Progenitor cell of endocrine pancreas (in vitro differentiated cells): ENCODE measurements around the gene OVOL2. TPM values are rescaled to one million over a fixed set of nuclear protein-coding genes. Genes with fewer than 3 reads are reported as not detected.

ENCODE experiments used
- DNase-seq: peaks from one replicate; pipeline ENCODE4 v3.0.0; 2021; ENCODE audit warnings: low spot score; ENCODE audit not compliant: unreplicated experiment
- H3K27ac Mint-ChIP-seq: 2 replicates; pipeline ENCODE4 v1.8.0; 2021; ENCODE audit warnings: mild to moderate bottlenecking, moderate library complexity, mixed read lengths
- H3K27me3 Mint-ChIP-seq: 2 replicates; pipeline ENCODE4 v1.8.0; 2021; ENCODE audit warnings: mixed read lengths
- H3K36me3 Mint-ChIP-seq: 2 replicates; pipeline ENCODE4 v1.8.0; 2022; ENCODE audit warnings: mixed read lengths; ENCODE audit not compliant: insufficient read depth
- H3K4me1 Mint-ChIP-seq: 2 replicates; pipeline ENCODE4 v1.8.0; 2021; ENCODE audit warnings: low read depth, mixed read lengths
- H3K4me3 Mint-ChIP-seq: 2 replicates; pipeline ENCODE4 v1.8.0; 2021; ENCODE audit warnings: low read depth, mild to moderate bottlenecking, moderate library complexity, mixed read lengths
- H3K9me3 Mint-ChIP-seq: 2 replicates; pipeline ENCODE4 v1.8.0; 2021; ENCODE audit warnings: low read depth, mixed read lengths
- total RNA-seq: library from RNA; stranded (reverse); gene quantifications from 2 replicates; pipeline ENCODE4 v1.2.1, GENCODE V29; 2021
- TF ChIP-seq, protein P1 (sequence below): fragments of 200-600 bp; sonication (generic); IDR thresholded peaks from one replicate; pipeline ENCODE4 v1.5.0; 2021; ENCODE audit warnings: antibody characterized with exemption, mild to moderate bottlenecking; ENCODE audit not compliant: unreplicated experiment

The OVOL2 gene
- total RNA-seq, 1 donor from 2014 or later = 5.9 TPM

DNA sequence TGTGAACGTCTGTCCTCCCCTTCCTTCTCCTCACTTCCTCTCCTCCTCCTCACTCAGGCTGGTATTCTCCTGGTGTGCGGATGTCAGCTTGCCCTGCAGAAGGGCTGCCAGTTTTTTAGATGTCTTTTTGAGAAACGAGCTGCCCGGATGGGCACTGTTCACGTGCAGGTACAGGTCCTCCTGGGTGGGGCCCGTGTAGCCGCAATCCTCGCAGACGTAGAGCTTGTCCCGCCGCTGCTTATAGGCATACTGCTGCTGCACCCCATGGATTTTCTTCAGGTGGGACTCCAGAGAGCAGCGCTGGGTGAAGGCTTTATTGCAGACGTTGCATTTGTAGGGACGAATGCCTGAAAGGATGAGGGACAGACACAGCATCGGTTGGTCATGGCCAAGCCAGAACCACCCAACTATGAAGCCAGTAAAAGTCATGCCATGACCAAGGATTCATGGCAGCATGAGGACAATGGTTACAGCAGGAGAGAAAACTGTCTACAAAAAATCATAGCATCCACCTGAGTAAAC is 33.0 kb downstream of the OVOL2 start:
- Mint-ChIP-seq H3K27me3 (no peaks in the 10 kb centered on the region), H3K27ac (no peak overlapping the region), H3K36me3 (peaks cover 12% of the 10 kb centered on the region), H3K4me1 (no peaks in the 10 kb centered on the region), H3K4me3 (no peak overlapping the region), H3K9me3 (no peaks in the 10 kb centered on the region)
- no peak for DNase-seq
- TF ChIP-seq, protein P1, sequence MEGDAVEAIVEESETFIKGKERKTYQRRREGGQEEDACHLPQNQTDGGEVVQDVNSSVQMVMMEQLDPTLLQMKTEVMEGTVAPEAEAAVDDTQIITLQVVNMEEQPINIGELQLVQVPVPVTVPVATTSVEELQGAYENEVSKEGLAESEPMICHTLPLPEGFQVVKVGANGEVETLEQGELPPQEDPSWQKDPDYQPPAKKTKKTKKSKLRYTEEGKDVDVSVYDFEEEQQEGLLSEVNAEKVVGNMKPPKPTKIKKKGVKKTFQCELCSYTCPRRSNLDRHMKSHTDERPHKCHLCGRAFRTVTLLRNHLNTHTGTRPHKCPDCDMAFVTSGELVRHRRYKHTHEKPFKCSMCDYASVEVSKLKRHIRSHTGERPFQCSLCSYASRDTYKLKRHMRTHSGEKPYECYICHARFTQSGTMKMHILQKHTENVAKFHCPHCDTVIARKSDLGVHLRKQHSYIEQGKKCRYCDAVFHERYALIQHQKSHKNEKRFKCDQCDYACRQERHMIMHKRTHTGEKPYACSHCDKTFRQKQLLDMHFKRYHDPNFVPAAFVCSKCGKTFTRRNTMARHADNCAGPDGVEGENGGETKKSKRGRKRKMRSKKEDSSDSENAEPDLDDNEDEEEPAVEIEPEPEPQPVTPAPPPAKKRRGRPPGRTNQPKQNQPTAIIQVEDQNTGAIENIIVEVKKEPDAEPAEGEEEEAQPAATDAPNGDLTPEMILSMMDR = no peak

DNA sequence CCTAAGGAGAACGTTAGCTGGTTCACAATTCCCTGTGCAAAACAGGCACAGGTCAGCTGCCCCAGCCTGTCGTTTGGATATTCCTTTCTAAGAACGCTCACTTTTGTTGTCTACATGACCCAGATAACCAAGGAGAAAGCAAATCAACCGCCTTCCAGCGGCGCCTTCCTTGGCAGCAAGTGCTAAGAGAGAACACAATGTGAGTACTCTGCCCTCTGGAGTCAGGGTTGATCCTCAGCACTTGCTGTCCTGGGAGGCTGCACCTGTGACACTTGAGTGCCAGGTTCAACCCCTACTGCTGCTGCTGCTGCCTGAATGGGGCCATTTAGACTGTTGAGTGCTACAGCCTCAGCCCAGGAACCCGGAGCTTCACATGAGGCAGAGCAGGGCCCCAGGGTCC is 36.8 kb downstream of the OVOL2 start:
- no peak for DNase-seq
- TF ChIP-seq, protein P1 = no peak
- no peak overlapping the region for H3K27ac Mint-ChIP-seq
- no peak overlapping the region for H3K4me3 Mint-ChIP-seq
- H3K9me3 Mint-ChIP-seq = no peaks in the 10 kb centered on the region
- H3K36me3 Mint-ChIP-seq = peaks cover 10% of the 10 kb centered on the region
- no peaks in the 10 kb centered on the region for H3K4me1 Mint-ChIP-seq
- no peaks in the 10 kb centered on the region for H3K27me3 Mint-ChIP-seq

DNA sequence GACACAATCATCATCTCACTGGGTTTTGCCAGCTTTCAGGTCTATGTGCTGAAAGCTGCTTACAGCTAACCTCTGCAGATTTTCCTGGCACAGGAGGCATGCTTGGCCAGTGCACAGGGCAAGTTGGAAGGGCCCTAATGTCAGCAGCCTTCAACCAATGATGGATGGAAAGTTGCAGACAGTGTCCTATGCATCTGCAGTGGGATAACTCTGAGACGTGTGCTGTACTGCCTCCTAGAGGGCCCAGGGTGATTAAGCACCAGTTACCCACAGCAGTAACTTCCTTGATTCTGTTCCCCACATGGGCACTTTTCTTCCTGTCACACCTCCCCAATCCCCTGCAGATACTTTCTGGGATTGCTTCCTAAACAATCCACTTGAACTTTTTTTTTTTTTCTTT is 38.6 kb downstream of the OVOL2 start:
- no peak overlapping the region for H3K4me3 Mint-ChIP-seq
- DNase-seq = no peak
- no peak overlapping the region for H3K27ac Mint-ChIP-seq
- no peaks in the 10 kb centered on the region for H3K9me3 Mint-ChIP-seq
- peaks cover 8% of the 10 kb centered on the region for H3K36me3 Mint-ChIP-seq
- TF ChIP-seq, protein P1 = peak; percentile 48
- no peaks in the 10 kb centered on the region for H3K27me3 Mint-ChIP-seq
- no peaks in the 10 kb centered on the region for H3K4me1 Mint-ChIP-seq

DNA sequence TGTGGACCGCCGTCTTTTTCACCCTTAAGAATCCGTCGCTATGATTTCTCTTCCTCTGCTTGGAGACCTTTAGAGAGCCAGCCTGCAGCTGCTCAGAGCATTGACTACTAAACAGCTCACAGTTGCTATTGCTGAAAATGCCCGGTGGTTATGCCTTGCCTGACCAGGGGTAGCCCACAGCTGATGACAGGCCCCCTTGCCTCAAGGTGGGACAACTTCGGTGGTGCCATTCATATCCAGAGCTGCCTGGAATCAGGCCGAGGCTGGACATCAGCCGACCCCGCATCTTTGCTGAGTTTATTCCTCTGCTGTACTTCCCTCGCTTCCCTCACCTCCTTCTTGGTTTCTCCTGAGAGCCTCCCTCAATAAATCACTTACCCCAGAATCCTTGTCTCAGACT is 39.6 kb downstream of the OVOL2 start:
- no peak for DNase-seq
- no peak overlapping the region for H3K4me3 Mint-ChIP-seq
- no peak overlapping the region for H3K27ac Mint-ChIP-seq
- no peaks in the 10 kb centered on the region for H3K9me3 Mint-ChIP-seq
- peaks cover 4% of the 10 kb centered on the region for H3K36me3 Mint-ChIP-seq
- H3K27me3 Mint-ChIP-seq = no peaks in the 10 kb centered on the region
- no peaks in the 10 kb centered on the region for H3K4me1 Mint-ChIP-seq
- TF ChIP-seq, protein P1 = no peak

DNA sequence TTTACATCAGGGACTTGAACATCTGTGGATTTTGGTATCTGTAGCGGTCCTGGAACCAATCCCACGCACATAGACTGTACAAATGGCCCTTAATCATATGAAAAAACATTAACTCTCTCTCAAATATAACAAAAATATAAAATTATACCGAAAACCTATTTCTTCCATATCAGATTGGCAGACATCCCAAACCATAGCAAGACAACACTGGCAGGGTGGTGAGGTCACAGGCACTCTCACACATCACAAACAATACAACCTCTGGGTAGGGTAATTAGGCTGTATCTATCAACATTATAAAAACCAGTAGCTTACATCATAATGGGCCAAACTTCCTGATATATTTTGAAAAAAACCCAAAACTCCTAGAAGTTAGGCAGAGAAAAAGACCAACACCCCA is 40.9 kb downstream of the OVOL2 start:
- no peak overlapping the region for H3K4me3 Mint-ChIP-seq
- H3K27me3 Mint-ChIP-seq = no peaks in the 10 kb centered on the region
- TF ChIP-seq, protein P1 = no peak
- H3K4me1 Mint-ChIP-seq = no peaks in the 10 kb centered on the region
- H3K9me3 Mint-ChIP-seq = no peaks in the 10 kb centered on the region
- peaks cover 4% of the 10 kb centered on the region for H3K36me3 Mint-ChIP-seq
- DNase-seq = no peak
- no peak overlapping the region for H3K27ac Mint-ChIP-seq
